DND-41 (cell line): Measurements from ENCODE around the gene C1orf21.

Experiments
- CTCF ChIP-seq: IDR thresholded peaks from 2 replicates; pipeline ENCODE4 v1.5.1; 2012; ENCODE audit warnings: borderline replicate concordance, low read length, moderate library complexity, mild to moderate bottlenecking; ENCODE audit not compliant: poor library complexity, severe bottlenecking; ENCODE audit errors: extremely low read depth
- EZH2 ChIP-seq: IDR thresholded peaks from 3 replicates; pipeline ENCODE4 v1.6.1; 2012; ENCODE audit warnings: borderline replicate concordance, low read depth, mild to moderate bottlenecking, moderate library complexity, low read length, inconsistent platforms; ENCODE audit not compliant: severe bottlenecking

- TF ChIP-seq CTCF (no peak), EZH2 (no peak)
Measured at GRCh38 chr1:184447651-184448185, 60.9 kb downstream of the C1orf21 start.
